Measurements from ENCODE around the gene GEMIN4. TPM values are rescaled to one million over a fixed set of nuclear protein-coding genes. Genes with fewer than 3 reads are reported as not detected.

Gene GEMIN4
- total RNA-seq, 2 experiments from 2014 or later, result 40.2 to 53.6 TPM

- Histone ChIP-seq H3K79me2 (ENCODE audit: insufficient read depth, low read depth, low read length) (no peaks in the 10 kb centered on the region), H4K20me1 (ENCODE audit: insufficient read depth, low read length) (0 out of 2 replicates have a peak, but pooled peaks cover 5% of the 10 kb centered on the region), H3K9me2 (ENCODE audit: insufficient read depth, low read length) (no peaks in the 10 kb centered on the region), H3K4me3 (ENCODE audit: low read depth, low read length, poor library complexity, severe bottlenecking) (no peak overlapping the region), H3K27ac (ENCODE audit: low read depth, low read length, poor library complexity, severe bottlenecking) (no peak overlapping the region), H3K4me2 (ENCODE audit: low read length) (no peak overlapping the region), H3K9me3 (ENCODE audit: low read length) (no peaks in the 10 kb centered on the region), H3K36me3 (ENCODE audit: insufficient read depth, low read length) (peaks cover 24% of the 10 kb centered on the region), H3K4me1 (ENCODE audit: insufficient read depth, low read length, poor library complexity, severe bottlenecking) (no peaks in the 10 kb centered on the region), H2AFZ (ENCODE audit: low read length) (no peak overlapping the region)
- CTCF ChIA-PET (ENCODE audit: unreplicated experiment), result no interaction called here
- TF ChIP-seq CTCF (conservative IDR thresholded peaks at IDR 0.05; ENCODE audit: low read length) (no peak), EZH2phosphoT487 (IDR thresholded peaks at IDR 0.05; ENCODE audit: borderline replicate concordance, low read depth, low read length) (no peak)
- intact Hi-C loops (cut with micrococcal nuclease; ENCODE audit: unreplicated experiment), result no loop called here
- POLR2A ChIA-PET, result interaction anchor here (0.5 to 0.6 kb wide), 3 partner anchors 11 to 1785 kb away, joined by 3 to 5 read pairs (median 4); no protein-coding TSS in a partner anchor
- DNase-seq (ENCODE audit: low spot score), result no peak
- no TSS peak for BruUV-seq (replicated peaks)
Observed at GRCh38 chr17:704111-704864, 47.8 kb downstream of the GEMIN4 start.

- TF ChIP-seq CTCF (conservative IDR thresholded peaks at IDR 0.05; ENCODE audit: low read length) (no peak), EZH2phosphoT487 (IDR thresholded peaks at IDR 0.05; ENCODE audit: borderline replicate concordance, low read depth, low read length) (no peak)
- no peak for DNase-seq (ENCODE audit: low spot score)
Observed at GRCh38 chr17:703081-703875, 48.8 kb downstream of the GEMIN4 start.

More at GRCh38 chr17:703081-703875, 48.8 kb downstream of the GEMIN4 start:
- intact Hi-C loops (cut with micrococcal nuclease; ENCODE audit: unreplicated experiment), result no loop called here
- POLR2A ChIA-PET, result no interaction called here
- H4K20me1 ChIP-seq (ENCODE audit: insufficient read depth, low read length), result 0 out of 2 replicates have a peak, but pooled peaks cover 5% of the 10 kb centered on the region
- H3K4me1 ChIP-seq (ENCODE audit: insufficient read depth, low read length, poor library complexity, severe bottlenecking), result no peaks in the 10 kb centered on the region
- no peaks in the 10 kb centered on the region for H3K79me2 ChIP-seq (ENCODE audit: insufficient read depth, low read depth, low read length)
- peaks cover 18% of the 10 kb centered on the region for H3K36me3 ChIP-seq (ENCODE audit: insufficient read depth, low read length)
- no peak overlapping the region for H2AFZ ChIP-seq (ENCODE audit: low read length)
- CTCF ChIA-PET (ENCODE audit: unreplicated experiment), result interaction anchor here (0.7 kb wide), 1 partner anchor 79 kb away, joined by 3 read pairs; no protein-coding TSS in a partner anchor
- no peaks in the 10 kb centered on the region for H3K9me2 ChIP-seq (ENCODE audit: insufficient read depth, low read length)
- H3K27ac ChIP-seq (ENCODE audit: low read depth, low read length, poor library complexity, severe bottlenecking), result no peak overlapping the region
- H3K4me2 ChIP-seq (ENCODE audit: low read length), result no peak overlapping the region
- BruUV-seq (replicated peaks), result no TSS peak
- no peak overlapping the region for H3K4me3 ChIP-seq (ENCODE audit: low read depth, low read length, poor library complexity, severe bottlenecking)
- no peaks in the 10 kb centered on the region for H3K9me3 ChIP-seq (ENCODE audit: low read length)
